Nucleus accumbens (tissue), 56 donors: Measurements from ENCODE around the gene C4BPA.

Experiments
- DNase-seq, 56 donors: peaks; one replicate each; lab custom pipeline; 2025; lab: John Stamatoyannopoulos, UW

C4BPA gene

DNA sequence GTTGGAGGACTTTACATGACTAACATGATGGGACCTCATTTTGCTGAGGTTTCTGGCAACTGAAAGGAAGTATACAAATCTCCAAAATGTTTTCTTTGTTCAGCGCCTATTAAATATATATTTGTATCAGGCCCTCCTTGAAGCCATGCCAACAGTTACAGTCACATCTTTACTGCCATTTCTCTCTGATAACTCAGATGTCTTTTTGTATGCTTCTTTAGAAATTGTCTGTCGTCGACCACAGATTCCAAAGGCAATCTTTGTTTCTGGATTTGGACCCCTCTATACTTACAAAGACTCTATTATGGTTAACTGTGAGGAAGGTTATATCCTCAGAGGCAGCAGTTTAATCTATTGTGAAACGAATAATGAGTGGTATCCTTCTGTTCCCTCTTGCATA is 69.4 kb downstream of the C4BPA start:
- DNase-seq, result no peak

DNA sequence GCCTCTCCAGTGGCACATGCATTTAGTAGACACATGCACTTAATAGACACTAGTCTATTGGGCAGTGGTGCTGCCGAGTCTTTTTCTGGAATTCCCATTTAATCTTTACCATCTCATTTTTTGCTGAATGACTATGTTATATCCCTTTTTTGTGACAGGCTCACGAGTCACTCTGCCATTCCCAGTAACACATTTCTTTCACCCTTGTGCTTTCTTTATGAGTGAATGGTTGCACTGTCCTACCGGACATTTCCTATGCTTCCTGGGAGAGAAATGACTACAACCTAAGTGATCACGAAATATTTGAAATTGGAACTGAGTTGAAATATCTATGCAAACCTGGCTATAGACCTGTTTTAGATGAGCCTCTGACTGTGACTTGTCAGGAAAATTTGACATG is 70.9 kb downstream of the C4BPA start:
- no peak for DNase-seq

DNA sequence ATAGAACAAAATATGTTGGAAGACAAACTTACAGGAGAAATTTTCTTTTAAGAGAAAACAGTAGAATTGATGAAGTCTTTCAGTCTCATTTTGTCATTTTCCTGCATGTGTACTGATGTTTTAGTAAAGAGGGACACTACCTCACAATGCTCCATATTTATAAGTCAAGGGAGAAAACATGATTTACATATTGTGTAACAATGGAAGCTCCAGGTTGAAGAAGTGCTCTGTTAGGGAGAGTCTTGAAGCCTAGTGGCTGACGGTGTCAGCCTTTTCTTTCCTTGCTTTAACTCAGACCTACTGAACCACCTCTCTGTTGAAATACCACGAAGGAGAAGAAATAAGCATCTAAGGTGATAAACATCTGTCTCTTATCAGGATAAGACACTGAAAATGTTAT is 75.0 kb downstream of the C4BPA start:
- no peak for DNase-seq

DNA sequence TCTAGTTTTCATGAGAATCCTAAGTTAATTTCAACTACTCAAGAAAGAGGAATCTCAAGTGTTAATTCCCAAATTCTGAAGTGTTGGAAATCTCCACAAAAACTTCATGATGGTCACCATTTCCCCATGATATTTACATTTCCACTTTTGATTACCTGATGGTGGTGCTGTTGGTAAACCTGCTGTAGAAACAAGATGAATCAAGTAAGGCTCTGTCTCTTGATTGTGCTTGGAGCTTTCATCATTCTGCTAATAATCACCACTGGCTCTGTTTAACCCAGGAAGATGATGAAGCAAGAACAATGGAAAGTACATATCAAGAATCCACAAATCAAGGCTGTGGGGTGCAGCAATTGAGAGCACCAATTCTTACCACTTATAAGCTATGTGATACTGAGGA is 77.8 kb downstream of the C4BPA start:
- no peak for DNase-seq

DNA sequence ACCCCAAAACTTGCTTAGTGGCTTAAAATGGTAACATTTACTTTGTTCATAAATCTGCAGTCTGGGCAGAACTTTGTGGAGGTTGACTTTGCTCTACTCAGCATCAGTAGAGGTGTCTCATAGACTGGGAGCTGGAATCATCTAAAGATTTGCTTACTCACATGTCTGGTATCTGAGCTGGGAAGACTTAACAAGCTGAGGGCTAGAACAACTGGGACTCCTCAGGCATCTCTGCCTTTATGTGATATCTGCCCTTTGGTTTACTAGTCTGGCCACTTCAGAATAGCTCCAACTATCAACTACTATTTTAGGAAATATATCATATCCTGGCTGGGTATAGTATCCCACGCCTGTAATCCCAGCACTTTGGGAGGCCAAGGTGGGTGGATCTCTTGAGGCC is 82.5 kb downstream of the C4BPA start:
- no peak for DNase-seq

DNA sequence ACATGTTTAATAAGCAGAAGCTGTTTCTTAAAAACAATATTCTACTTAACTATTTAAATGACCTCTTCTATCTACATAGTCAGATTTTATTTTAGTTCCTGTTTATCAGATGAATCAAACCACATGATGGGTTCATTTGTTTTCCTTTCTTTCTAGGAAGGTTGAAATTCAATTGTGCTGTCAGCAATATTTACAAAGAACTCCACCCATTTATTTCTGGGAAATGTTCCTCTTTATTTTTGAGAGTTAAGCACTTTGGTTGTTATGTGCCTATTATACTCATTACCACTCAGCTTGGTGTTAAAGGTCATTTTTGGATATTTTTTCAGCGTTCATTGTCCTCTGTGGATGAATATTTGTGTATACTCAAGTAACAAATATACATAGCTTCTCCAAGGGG is 84.9 kb downstream of the C4BPA start:
- no peak for DNase-seq

DNA sequence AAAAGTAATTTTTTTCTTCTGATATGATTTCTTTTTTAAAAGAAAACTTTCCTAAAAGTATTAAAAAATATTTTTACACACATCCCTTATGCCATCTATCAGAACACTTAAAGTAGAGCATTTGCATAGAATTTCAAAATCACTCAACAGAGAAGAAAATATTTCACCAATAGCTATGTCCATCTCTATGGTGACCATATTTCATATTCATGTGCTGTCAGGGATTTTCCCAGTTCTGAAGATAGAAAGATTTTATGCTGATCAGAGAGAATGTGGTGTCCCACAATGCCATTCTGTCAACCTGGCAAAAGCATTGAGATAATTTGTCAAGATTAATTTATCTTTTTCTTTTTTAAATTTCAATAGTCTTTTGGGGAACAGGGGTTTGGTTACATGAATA is 87.0 kb downstream of the C4BPA start:
- DNase-seq, result no peak

DNA sequence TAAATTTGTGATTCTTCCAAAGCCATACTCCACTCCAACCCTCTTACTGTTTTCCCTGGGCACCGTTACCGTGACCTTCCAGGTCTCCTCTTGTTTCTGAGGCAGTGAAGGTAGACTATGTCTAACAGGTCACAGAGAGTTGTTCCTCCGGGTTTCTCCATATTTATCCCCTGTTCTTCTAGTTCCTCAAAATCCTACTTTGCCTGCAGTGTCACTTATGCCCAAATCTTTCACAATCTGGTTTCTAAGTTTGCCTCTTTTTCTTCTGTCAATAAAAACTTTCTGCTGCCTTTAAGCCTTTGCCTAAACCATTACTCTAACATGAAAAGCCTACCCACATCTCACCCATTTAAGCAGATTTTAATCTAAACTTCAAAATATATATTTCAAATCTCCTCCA is 87.7 kb downstream of the C4BPA start:
- DNase-seq, result no peak

DNA sequence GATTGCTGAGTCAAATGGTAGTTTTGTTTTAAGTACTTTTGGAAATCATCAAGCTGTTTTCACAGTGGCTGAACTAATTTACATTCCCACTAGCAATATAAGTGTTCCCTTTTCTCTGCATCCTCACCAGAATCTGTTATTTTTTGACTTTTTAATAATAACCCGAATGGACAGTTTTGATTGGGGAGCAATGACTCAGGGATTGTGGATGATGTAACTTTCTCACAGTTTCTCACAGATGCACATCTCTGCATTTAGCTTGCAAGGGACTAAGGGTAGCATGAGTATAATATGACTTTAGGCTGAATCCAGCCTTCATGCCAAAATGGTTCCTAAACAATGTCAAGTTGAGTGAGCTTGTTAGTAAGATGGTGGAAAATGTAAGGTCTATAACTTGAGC is 90.2 kb downstream of the C4BPA start:
- no peak for DNase-seq
